CD8-positive, alpha-beta memory T cell (primary cell): Measurements from ENCODE around the gene MGMT. TPM values are rescaled to one million over a fixed set of nuclear protein-coding genes. Genes with fewer than 3 reads are reported as not detected.

Experiments used
- CTCF ChIA-PET: fragments of 350-600 bp; sonication (Branson Sonifier 250); formaldehyde crosslinking; loops from one replicate; lab custom pipeline; 2021; ENCODE audit warnings: antibody characterized with exemption; lab: Charles Lee
- POLR2A ChIA-PET: fragments of 350-600 bp; sonication (Branson Sonifier 250); formaldehyde crosslinking; loops from one replicate; lab custom pipeline; 2021; ENCODE audit warnings: antibody characterized with exemption; lab: Charles Lee
- DNase-seq, 5 donors: peaks; one replicate each; pipeline versions ENCODE4 v3.0.0 to v3.0.0-alpha.2; 2020 to 2022; ENCODE audit warnings: mixed read lengths in 1 of 5
- H3K27ac ChIP-seq: one replicate; pipeline ENCODE4 v1.7.0; 2013; ENCODE audit warnings: low read depth, mild to moderate bottlenecking, low read length, moderate library complexity
- H3K27me3 ChIP-seq: 2 replicates; pipeline ENCODE4 v1.7.0; 2013; ENCODE audit warnings: low read length, mild to moderate bottlenecking; ENCODE audit not compliant: insufficient read depth, poor library complexity, severe bottlenecking
- H3K36me3 ChIP-seq: 2 replicates; pipeline ENCODE4 v1.7.0; 2013; ENCODE audit warnings: mild to moderate bottlenecking, low read length, moderate library complexity; ENCODE audit not compliant: insufficient read depth
- H3K4me1 ChIP-seq: 2 replicates; pipeline ENCODE4 v1.7.0; 2013; ENCODE audit warnings: mild to moderate bottlenecking, low read length, moderate library complexity; ENCODE audit not compliant: insufficient read depth
- H3K4me3 ChIP-seq: 2 replicates; pipeline ENCODE4 v1.7.0; 2013; ENCODE audit warnings: mild to moderate bottlenecking, low read length
- H3K9me3 ChIP-seq: 2 replicates; pipeline ENCODE4 v1.7.0; 2013; ENCODE audit warnings: mild to moderate bottlenecking, low read length
- H3K27ac Mint-ChIP-seq, 8 donors: one replicate each; pipeline ENCODE4 v1.8.0; 2020 to 2021; ENCODE audit warnings: mixed read lengths in 8 of 8, mild to moderate bottlenecking in 6 of 8, inconsistent platforms in 3 of 8, moderate library complexity in 3 of 8
- H3K27me3 Mint-ChIP-seq, 2 donors: one replicate each; pipeline ENCODE4 v1.8.0; 2020 to 2021; ENCODE audit warnings: mixed read lengths in 2 of 2, mild to moderate bottlenecking in 1 of 2, moderate library complexity in 1 of 2
- H3K36me3 Mint-ChIP-seq, 3 donors: one replicate each; pipeline ENCODE4 v1.8.0; 2020 to 2021; ENCODE audit warnings: mixed read lengths in 3 of 3, inconsistent platforms in 1 of 3, mild to moderate bottlenecking in 1 of 3
- H3K4me1 Mint-ChIP-seq, 3 donors: one replicate each; pipeline ENCODE4 v1.8.0; 2020 to 2021; ENCODE audit warnings: mixed read lengths in 3 of 3, inconsistent platforms in 1 of 3, mild to moderate bottlenecking in 1 of 3
- H3K4me3 Mint-ChIP-seq, 7 donors: one replicate each; pipeline ENCODE4 v1.8.0; 2020 to 2021; ENCODE audit warnings: mixed read lengths in 7 of 7, mild to moderate bottlenecking in 6 of 7, moderate library complexity in 4 of 7, inconsistent platforms in 2 of 7
- H3K9me3 Mint-ChIP-seq, 5 donors: one replicate each; pipeline ENCODE4 v1.8.0; 2020 to 2022; ENCODE audit warnings: mixed read lengths in 5 of 5, mild to moderate bottlenecking in 3 of 5, moderate library complexity in 2 of 5, inconsistent platforms in 1 of 5
- polyA plus RNA-seq: library from polyadenylated mRNA; unstranded; fragments of 300-500 nt; fragmentation: Illumina TruSeq; gene quantifications from one replicate; pipeline ENCODE4 v1.2.3, GENCODE V29; 2021
- total RNA-seq, 2 experiments: library from RNA; stranded (reverse); gene quantifications; one replicate each; pipeline ENCODE4 v1.2.3, GENCODE V29; 2021

MGMT gene
- total and polyA plus RNA-seq, 3 experiments from 2014 or later, result 19.7 to 31.7 (median 22.4) TPM

- H3K27ac Mint-ChIP-seq, result no peak overlapping the region
- no peak overlapping the region for H3K27ac ChIP-seq
- no peaks in the 10 kb centered on the region for H3K36me3 ChIP-seq
- peaks cover 4 to 43% (median 12%) of the 10 kb centered on the region in 3 donors for H3K36me3 Mint-ChIP-seq
- H3K9me3 Mint-ChIP-seq, result peaks cover 0 to 62% (median 2%) of the 10 kb centered on the region in 5 donors
- no peak overlapping the region for H3K4me3 ChIP-seq
- H3K4me3 Mint-ChIP-seq, result no peak overlapping the region
- ChIA-PET POLR2A (no interaction called here), CTCF (no interaction called here)
- no peak for DNase-seq
- H3K4me1 ChIP-seq, result no peaks in the 10 kb centered on the region
- H3K9me3 ChIP-seq, result no peaks in the 10 kb centered on the region
- H3K4me1 Mint-ChIP-seq, result no peaks in the 10 kb centered on the region
- peaks cover 0 to 1% of the 10 kb centered on the region in 2 donors for H3K27me3 Mint-ChIP-seq
- no peaks in the 10 kb centered on the region for H3K27me3 ChIP-seq
Observed at GRCh38 chr10:129683920-129684319, 216.9 kb downstream of the MGMT start.

- H3K27ac Mint-ChIP-seq, result no peak overlapping the region
- H3K9me3 Mint-ChIP-seq, result peaks cover 0 to 62% (median 2%) of the 10 kb centered on the region in 5 donors
- no peaks in the 10 kb centered on the region for H3K9me3 ChIP-seq
- no peaks in the 10 kb centered on the region for H3K4me1 ChIP-seq
- H3K27me3 ChIP-seq, result no peaks in the 10 kb centered on the region
- no peak overlapping the region for H3K4me3 Mint-ChIP-seq
- no peak for DNase-seq
- H3K27ac ChIP-seq, result no peak overlapping the region
- ChIA-PET CTCF (no interaction called here), POLR2A (no interaction called here)
- H3K4me1 Mint-ChIP-seq, result peaks cover 0 to 1% (median 0%) of the 10 kb centered on the region in 3 donors
- H3K27me3 Mint-ChIP-seq, result peaks cover 0 to 1% of the 10 kb centered on the region in 2 donors
- H3K36me3 ChIP-seq, result no peaks in the 10 kb centered on the region
- H3K4me3 ChIP-seq, result no peak overlapping the region
- H3K36me3 Mint-ChIP-seq, result peaks cover 0 to 48% (median 5%) of the 10 kb centered on the region in 3 donors
Observed at GRCh38 chr10:129685271-129685670, 218.2 kb downstream of the MGMT start.

- Mint-ChIP-seq H3K9me3 (peaks cover 0 to 59% (median 0%) of the 10 kb centered on the region in 5 donors), H3K36me3 (peaks cover 0 to 44% (median 2%) of the 10 kb centered on the region in 3 donors), H3K27me3 (no peaks in the 10 kb centered on the region), H3K4me3 (no peak overlapping the region), H3K27ac (no peak overlapping the region), H3K4me1 (peaks cover 0 to 5% (median 0%) of the 10 kb centered on the region in 3 donors)
- Histone ChIP-seq H3K4me3 (no peak overlapping the region), H3K27ac (no peak overlapping the region), H3K4me1 (no peaks in the 10 kb centered on the region), H3K27me3 (no peaks in the 10 kb centered on the region), H3K36me3 (no peaks in the 10 kb centered on the region), H3K9me3 (no peaks in the 10 kb centered on the region)
- no peak for DNase-seq
- POLR2A ChIA-PET, result no interaction called here
- CTCF ChIA-PET, result no interaction called here
Observed at GRCh38 chr10:129689671-129690071, 222.6 kb downstream of the MGMT start.

- Histone ChIP-seq H3K36me3 (no peaks in the 10 kb centered on the region), H3K4me1 (no peaks in the 10 kb centered on the region), H3K4me3 (no peak overlapping the region), H3K9me3 (no peaks in the 10 kb centered on the region), H3K27ac (no peak overlapping the region), H3K27me3 (no peaks in the 10 kb centered on the region)
- peaks cover 0 to 58% (median 0%) of the 10 kb centered on the region in 5 donors for H3K9me3 Mint-ChIP-seq
- no peaks in the 10 kb centered on the region for H3K27me3 Mint-ChIP-seq
- POLR2A ChIA-PET, result no interaction called here
- peaks cover 0 to 5% (median 0%) of the 10 kb centered on the region in 3 donors for H3K4me1 Mint-ChIP-seq
- no peak for DNase-seq
- peak overlapping the region in 2 of 8 donors; percentile 12 to 87 for H3K27ac Mint-ChIP-seq
- H3K4me3 Mint-ChIP-seq, result no peak overlapping the region
- H3K36me3 Mint-ChIP-seq, result peaks cover 0 to 43% (median 2%) of the 10 kb centered on the region in 3 donors
- CTCF ChIA-PET, result no interaction called here
Observed at GRCh38 chr10:129690248-129691070, 223.4 kb downstream of the MGMT start.

GRCh38 chr10:129692695-129693094 lies 225.7 kb downstream of the MGMT start:
- H3K9me3 Mint-ChIP-seq, result peaks cover 0 to 59% (median 4%) of the 10 kb centered on the region in 5 donors
- Histone ChIP-seq H3K36me3 (no peaks in the 10 kb centered on the region), H3K9me3 (no peaks in the 10 kb centered on the region), H3K4me1 (no peaks in the 10 kb centered on the region), H3K4me3 (no peak overlapping the region), H3K27me3 (no peaks in the 10 kb centered on the region), H3K27ac (no peak overlapping the region)
- no peak overlapping the region for H3K4me3 Mint-ChIP-seq
- no peak overlapping the region for H3K27ac Mint-ChIP-seq
- peaks cover 0 to 5% (median 0%) of the 10 kb centered on the region in 3 donors for H3K4me1 Mint-ChIP-seq
- DNase-seq, result no peak
- no peaks in the 10 kb centered on the region for H3K27me3 Mint-ChIP-seq
- H3K36me3 Mint-ChIP-seq, result peaks cover 0 to 54% (median 2%) of the 10 kb centered on the region in 3 donors
- ChIA-PET POLR2A (no interaction called here), CTCF (no interaction called here)

- H3K4me3 Mint-ChIP-seq, result no peak overlapping the region
- H3K36me3 Mint-ChIP-seq, result peaks cover 0 to 57% (median 2%) of the 10 kb centered on the region in 3 donors
- no peak for DNase-seq
- Histone ChIP-seq H3K9me3 (no peaks in the 10 kb centered on the region), H3K27me3 (no peaks in the 10 kb centered on the region), H3K36me3 (no peaks in the 10 kb centered on the region), H3K4me1 (no peaks in the 10 kb centered on the region), H3K4me3 (no peak overlapping the region), H3K27ac (no peak overlapping the region)
- H3K27ac Mint-ChIP-seq, result no peak overlapping the region
- H3K4me1 Mint-ChIP-seq, result peaks cover 0 to 5% (median 0%) of the 10 kb centered on the region in 3 donors
- H3K27me3 Mint-ChIP-seq, result no peaks in the 10 kb centered on the region
- ChIA-PET POLR2A (no interaction called here), CTCF (no interaction called here)
- H3K9me3 Mint-ChIP-seq, result peaks cover 0 to 56% (median 4%) of the 10 kb centered on the region in 5 donors
Observed at GRCh38 chr10:129693382-129693781, 226.3 kb downstream of the MGMT start.

GRCh38 chr10:129694184-129694583 lies 227.1 kb downstream of the MGMT start:
- H3K4me3 Mint-ChIP-seq, result no peak overlapping the region
- Histone ChIP-seq H3K27ac (no peak overlapping the region), H3K9me3 (no peaks in the 10 kb centered on the region), H3K36me3 (no peaks in the 10 kb centered on the region), H3K4me3 (no peak overlapping the region), H3K4me1 (no peaks in the 10 kb centered on the region), H3K27me3 (no peaks in the 10 kb centered on the region)
- H3K27ac Mint-ChIP-seq, result no peak overlapping the region
- ChIA-PET POLR2A (no interaction called here), CTCF (no interaction called here)
- H3K9me3 Mint-ChIP-seq, result peaks cover 0 to 58% (median 4%) of the 10 kb centered on the region in 5 donors
- peaks cover 0 to 62% (median 3%) of the 10 kb centered on the region in 3 donors for H3K36me3 Mint-ChIP-seq
- no peak for DNase-seq
- H3K27me3 Mint-ChIP-seq, result no peaks in the 10 kb centered on the region
- peaks cover 0 to 5% (median 0%) of the 10 kb centered on the region in 3 donors for H3K4me1 Mint-ChIP-seq

- H3K4me1 ChIP-seq, result no peaks in the 10 kb centered on the region
- no peak overlapping the region for H3K4me3 Mint-ChIP-seq
- ChIA-PET CTCF (no interaction called here), POLR2A (no interaction called here)
- H3K36me3 Mint-ChIP-seq, result peaks cover 0 to 62% (median 6%) of the 10 kb centered on the region in 3 donors
- no peaks in the 10 kb centered on the region for H3K27me3 Mint-ChIP-seq
- no peak overlapping the region for H3K27ac Mint-ChIP-seq
- peaks cover 0 to 60% (median 4%) of the 10 kb centered on the region in 5 donors for H3K9me3 Mint-ChIP-seq
- no peaks in the 10 kb centered on the region for H3K9me3 ChIP-seq
- no peak overlapping the region for H3K27ac ChIP-seq
- H3K27me3 ChIP-seq, result no peaks in the 10 kb centered on the region
- H3K36me3 ChIP-seq, result no peaks in the 10 kb centered on the region
- DNase-seq, result no peak
- peaks cover 0 to 4% (median 0%) of the 10 kb centered on the region in 3 donors for H3K4me1 Mint-ChIP-seq
- no peak overlapping the region for H3K4me3 ChIP-seq
Observed at GRCh38 chr10:129694691-129695243, 227.7 kb downstream of the MGMT start.
